Stomach (tissue), 9 donors: ENCODE measurements around the gene ABCC9. TPM values are rescaled to one million over a fixed set of nuclear protein-coding genes. Genes with fewer than 3 reads are reported as not detected.

Source experiments
- DNase-seq, 2 donors: peaks; one replicate each; pipeline versions ENCODE4 v3.0.0 to v3.0.0-alpha.2; 2013 to 2019
- H3K27ac ChIP-seq, 5 donors: fragments of 200-600 bp in 4 of 5; sonication (generic) in 4 of 5; one replicate each; pipeline ENCODE4 v1.5.1; 2013 to 2019; ENCODE audit warnings: mild to moderate bottlenecking in 1 of 5, moderate library complexity in 1 of 5
- H3K27me3 ChIP-seq, 3 donors: fragments of 200-600 bp; sonication (generic); one replicate each; pipeline ENCODE4 v1.5.1; 2017 to 2019; ENCODE audit warnings: mixed run types in 1 of 3
- H3K36me3 ChIP-seq, 4 donors: fragments of 200-600 bp; sonication (generic); 1 replicate in 3 of 4; 2 replicates in 1 of 4; pipeline ENCODE4 v1.5.1; 2016 to 2019
- H3K4me1 ChIP-seq, 4 donors: fragments of 200-600 bp; sonication (generic); one replicate each; pipeline ENCODE4 v1.5.1; 2016 to 2019
- H3K4me3 ChIP-seq, 4 donors: fragments of 200-600 bp; sonication (generic) in 3 of 4; one replicate each; pipeline ENCODE4 v1.5.1; 2016 to 2019; ENCODE audit warnings: mild to moderate bottlenecking in 1 of 4
- H3K9me3 ChIP-seq, 4 donors: fragments of 200-600 bp; sonication (generic); one replicate each; pipeline ENCODE4 v1.5.1; 2016 to 2019
- EP300 ChIP-seq: sonication (generic); formaldehyde crosslinking; IDR thresholded peaks from one replicate; pipeline ENCODE4 v1.6.1; 2017; ENCODE audit warnings: antibody characterized with exemption
- POLR2A ChIP-seq, 4 donors: fragments of 450-650 bp; IDR thresholded peaks; one replicate each; pipeline ENCODE4 v1.6.1; 2016; ENCODE audit warnings: antibody characterized with exemption in 4 of 4, control low read depth in 2 of 4, mild to moderate bottlenecking in 1 of 4, moderate library complexity in 1 of 4
- POLR2AphosphoS5 ChIP-seq, 3 donors: sonication (generic); formaldehyde crosslinking; IDR thresholded peaks; one replicate each; pipeline ENCODE4 v1.6.1; 2016; ENCODE audit warnings: antibody characterized with exemption in 3 of 3
- WGBS, 5 donors: extraction: QIAGEN DNeasy Blood & Tissue Kit in 3 of 5; methylation state at CpG; one replicate each; pipeline versions ENCODE4 v1.1.5 to v1.1.7; 2013 to 2018; 5-methylcytosine and 5-hydroxymethylcytosine counted together
- intact Hi-C: fragments of 100-400 bp; cut with DNase I; formaldehyde crosslinking; loops from one replicate; pipeline ENCODE4 v1.15.1; 2023; ENCODE audit warnings: low total_unique reads
- polyA plus RNA-seq, 3 donors: library from polyadenylated mRNA; stranded (reverse); fragments of 200-250 nt; gene quantifications; one replicate each; pipeline ENCODE4 v1.2.3, GENCODE V29; 2013
- total RNA-seq, 5 donors: library from RNA; depleted of rRNA; stranded (reverse); fragments of >200 nt; gene quantifications; one replicate each; pipeline versions ENCODE4 v1.1.0 to v1.2.3, GENCODE V29; 2014 to 2016
- TF ChIP-seq, protein P1 (sequence below), 7 experiments: fragments of 450-650 bp in 4 of 7; fragments of 200-600 bp in 3 of 7; sonication (generic) in 3 of 7; IDR thresholded peaks; one replicate each; pipeline ENCODE4 v1.5.1; 2016 to 2019; ENCODE audit warnings: antibody characterized with exemption in 7 of 7, control low read depth in 2 of 7, mild to moderate bottlenecking in 1 of 7
- donor health status: healthy with polysubstance abuse.
- donor health status: Bipolar disorder and iron deficiency.
- donor health status: healthy.

Gene ABCC9
- total and polyA plus RNA-seq, 8 donors, result 1.2 to 60.1 (median 10.4) TPM

DNA sequence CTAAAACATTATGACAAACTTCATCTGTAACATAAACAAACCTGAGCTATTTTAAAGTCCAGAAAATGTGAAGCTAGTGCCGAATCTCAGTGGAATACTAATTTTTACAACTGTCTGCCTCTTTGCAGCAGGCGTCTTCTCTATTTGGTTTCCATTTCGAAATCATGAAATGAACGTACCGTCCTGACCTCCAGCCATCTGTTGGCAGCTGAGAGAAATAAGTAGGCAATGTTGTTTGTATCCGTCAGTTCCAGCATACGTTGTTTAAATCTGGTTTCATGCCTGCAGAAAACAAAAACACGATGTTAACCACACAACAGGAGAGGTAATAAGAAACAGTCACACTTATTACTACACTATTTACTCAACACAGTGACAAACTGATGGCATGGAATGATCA, 112.4 kb downstream of the ABCC9 start:
- peak; percentile 28 to 65 for DNase-seq
- intact Hi-C loops, result no loop called here
- H3K4me3 ChIP-seq, result no peak overlapping the region
- TF ChIP-seq POLR2AphosphoS5 (IDR thresholded peaks at IDR 0.05), result peak; percentile 61 to 87 (median 78)
- TF ChIP-seq, protein P1, sequence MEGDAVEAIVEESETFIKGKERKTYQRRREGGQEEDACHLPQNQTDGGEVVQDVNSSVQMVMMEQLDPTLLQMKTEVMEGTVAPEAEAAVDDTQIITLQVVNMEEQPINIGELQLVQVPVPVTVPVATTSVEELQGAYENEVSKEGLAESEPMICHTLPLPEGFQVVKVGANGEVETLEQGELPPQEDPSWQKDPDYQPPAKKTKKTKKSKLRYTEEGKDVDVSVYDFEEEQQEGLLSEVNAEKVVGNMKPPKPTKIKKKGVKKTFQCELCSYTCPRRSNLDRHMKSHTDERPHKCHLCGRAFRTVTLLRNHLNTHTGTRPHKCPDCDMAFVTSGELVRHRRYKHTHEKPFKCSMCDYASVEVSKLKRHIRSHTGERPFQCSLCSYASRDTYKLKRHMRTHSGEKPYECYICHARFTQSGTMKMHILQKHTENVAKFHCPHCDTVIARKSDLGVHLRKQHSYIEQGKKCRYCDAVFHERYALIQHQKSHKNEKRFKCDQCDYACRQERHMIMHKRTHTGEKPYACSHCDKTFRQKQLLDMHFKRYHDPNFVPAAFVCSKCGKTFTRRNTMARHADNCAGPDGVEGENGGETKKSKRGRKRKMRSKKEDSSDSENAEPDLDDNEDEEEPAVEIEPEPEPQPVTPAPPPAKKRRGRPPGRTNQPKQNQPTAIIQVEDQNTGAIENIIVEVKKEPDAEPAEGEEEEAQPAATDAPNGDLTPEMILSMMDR (IDR thresholded peaks at IDR 0.05), result no peak
- peak; percentile 66 for TF ChIP-seq EP300
- no peak for TF ChIP-seq POLR2A (IDR thresholded peaks at IDR 0.05)
- peak overlapping the region in 4 of 5 donors; percentile 41 to 81 (median 64) for H3K27ac ChIP-seq
- no peaks in the 10 kb centered on the region for H3K9me3 ChIP-seq
- H3K4me1 ChIP-seq, result peaks cover 0 to 35% (median 24%) of the 10 kb centered on the region in 4 donors
- WGBS, 5 donors, result 29 to 53% (median 42%) methylated on average over 8 of the region's 8 CpGs
- no peaks in the 10 kb centered on the region for H3K27me3 ChIP-seq
- no peaks in the 10 kb centered on the region for H3K36me3 ChIP-seq

DNA sequence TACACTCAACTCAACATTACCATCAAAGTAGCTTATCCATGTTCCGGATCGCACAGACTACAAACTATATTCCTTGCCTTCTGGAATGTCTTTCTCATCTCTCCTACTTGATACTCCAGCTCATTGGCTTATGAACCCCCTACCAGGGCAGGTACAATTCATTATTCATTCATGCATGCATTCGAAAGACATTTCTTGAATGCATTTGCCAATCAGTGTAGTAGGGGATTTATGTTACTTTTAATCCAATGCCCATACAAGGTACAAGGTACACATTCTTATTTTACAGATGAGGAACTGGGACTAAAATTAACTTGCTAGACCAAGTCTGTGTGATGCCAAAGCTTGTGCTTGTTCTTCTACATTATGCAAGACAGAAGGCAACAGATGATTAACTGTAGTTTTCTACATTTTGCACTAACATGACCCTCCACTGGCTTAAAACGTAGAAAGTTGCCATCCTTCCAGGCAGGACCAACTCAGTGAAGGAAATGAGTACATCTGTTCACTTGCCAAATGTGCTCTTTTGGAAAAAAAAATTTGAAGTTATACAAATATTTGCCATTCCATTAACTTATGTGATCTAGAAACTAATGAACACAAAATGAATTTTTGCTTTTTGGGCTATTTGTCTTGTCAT, 113.0 kb downstream of the ABCC9 start:
- intact Hi-C loops, result no loop called here
- 69 to 76% (median 71%) methylated on average over 4 of the region's 4 CpGs for WGBS, 5 donors
- peaks cover 0 to 35% (median 24%) of the 10 kb centered on the region in 4 donors for H3K4me1 ChIP-seq
- no peaks in the 10 kb centered on the region for H3K36me3 ChIP-seq
- peak overlapping the region in 4 of 5 donors; percentile 41 to 81 (median 64) for H3K27ac ChIP-seq
- no peaks in the 10 kb centered on the region for H3K27me3 ChIP-seq
- no peak overlapping the region for H3K4me3 ChIP-seq
- H3K9me3 ChIP-seq, result no peaks in the 10 kb centered on the region
- peak in 1 of 2 donors; percentile 44 for DNase-seq
- TF ChIP-seq POLR2AphosphoS5 (IDR thresholded peaks at IDR 0.05), result peak in 2 of 3 donors; percentile 57 to 76
- TF ChIP-seq, protein P1 (IDR thresholded peaks at IDR 0.05), result no peak

DNA sequence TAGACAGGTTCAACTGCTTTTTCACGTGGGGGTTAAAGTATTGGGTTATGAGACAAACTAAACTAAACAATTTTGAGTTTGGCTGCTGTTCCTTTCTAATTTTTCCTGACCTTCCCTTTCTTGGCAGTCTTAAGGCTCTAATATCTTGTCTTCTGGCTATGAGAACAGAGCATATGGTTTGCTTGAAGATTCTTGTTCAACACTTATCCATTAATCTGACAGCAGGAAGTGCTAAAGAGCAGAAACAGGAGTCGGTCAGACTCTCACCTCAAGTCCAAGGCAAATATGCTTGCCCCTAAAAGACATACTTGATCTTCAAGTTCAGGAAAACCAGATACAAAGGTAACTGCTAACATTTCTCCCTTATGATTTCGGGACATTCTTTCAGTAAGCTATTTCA, 114.1 kb downstream of the ABCC9 start:
- DNase-seq, result peak in 1 of 2 donors; percentile 48
- H3K27ac ChIP-seq, result peak overlapping the region in 3 of 5 donors; percentile 41 to 81 (median 66)
- WGBS, 5 donors, result 30 to 36% (median 33%) methylated on average over 3 of the region's 3 CpGs
- no peak overlapping the region for H3K4me3 ChIP-seq
- no peaks in the 10 kb centered on the region for H3K27me3 ChIP-seq
- intact Hi-C loops, result no loop called here
- H3K36me3 ChIP-seq, result no peaks in the 10 kb centered on the region
- TF ChIP-seq POLR2AphosphoS5 (IDR thresholded peaks at IDR 0.05), result no peak
- TF ChIP-seq POLR2A (IDR thresholded peaks at IDR 0.05), result no peak
- no peak for TF ChIP-seq EP300
- TF ChIP-seq, protein P1 (IDR thresholded peaks at IDR 0.05), result no peak
- peaks cover 0 to 34% (median 24%) of the 10 kb centered on the region in 4 donors for H3K4me1 ChIP-seq
- H3K9me3 ChIP-seq, result no peaks in the 10 kb centered on the region

DNA sequence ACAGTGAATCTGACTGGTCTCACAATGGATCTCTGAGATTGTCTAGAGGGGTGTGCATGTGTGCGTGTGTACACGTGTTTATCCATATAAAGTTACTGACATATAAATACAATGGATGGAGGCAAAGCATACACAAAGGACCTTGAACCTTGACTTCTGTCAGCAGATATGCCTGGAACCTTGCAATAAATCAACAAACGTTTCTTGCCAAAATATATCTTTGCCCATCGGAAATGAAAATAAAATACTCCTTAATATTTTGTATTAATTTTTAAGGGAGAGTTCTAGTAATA, 114.7 kb downstream of the ABCC9 start:
- 33 to 51% (median 47%) methylated on average over 4 of the region's 4 CpGs for WGBS, 5 donors
- intact Hi-C loops, result no loop called here
- H3K9me3 ChIP-seq, result no peaks in the 10 kb centered on the region
- TF ChIP-seq EP300 (no peak), POLR2AphosphoS5 (IDR thresholded peaks at IDR 0.05) (no peak), POLR2A (IDR thresholded peaks at IDR 0.05) (no peak)
- TF ChIP-seq, protein P1 (IDR thresholded peaks at IDR 0.05), result no peak
- no peak for DNase-seq
- H3K4me3 ChIP-seq, result no peak overlapping the region
- H3K27ac ChIP-seq, result peak overlapping the region in 2 of 5 donors; percentile 41 to 81
- H3K36me3 ChIP-seq, result no peaks in the 10 kb centered on the region
- H3K27me3 ChIP-seq, result no peaks in the 10 kb centered on the region
- peaks cover 0 to 29% (median 24%) of the 10 kb centered on the region in 4 donors for H3K4me1 ChIP-seq
